ENCODE measurements around the gene SPACDR.
"Not testable (repeated sequence)": the region's sequence is repeated elsewhere in the genome, so short reads cannot be mapped to it uniquely, and the experiment has no call there.

The SPACDR gene

GRCh38 chr7:100464210-100464660 lies at the start of gene SPACDR:
SPACDR (minus strand) TSS chr7:100464260; CDS start chr7:100464025, 235 bp downstream.
- no peak for DNase-seq

GRCh38 chr7:100513212-100513810 lies 49.3 kb upstream of the SPACDR start:
- DNase-seq: no peak

- no peak for DNase-seq
Measured at GRCh38 chr7:100510437-100511239, 46.6 kb upstream of the SPACDR start.

- no peak for DNase-seq
Measured at GRCh38 chr7:100509231-100509630, 45.2 kb upstream of the SPACDR start.

- DNase-seq: no peak
Measured at GRCh38 chr7:100506356-100506923, 42.4 kb upstream of the SPACDR start.

- no peak for DNase-seq
Measured at GRCh38 chr7:100504887-100505611, 41.0 kb upstream of the SPACDR start.

GRCh38 chr7:100504031-100504430 lies 40.0 kb upstream of the SPACDR start:
- DNase-seq: not testable (repeated sequence)

GRCh38 chr7:100500743-100501142 lies 36.7 kb upstream of the SPACDR start:
- DNase-seq: not testable (repeated sequence)

- DNase-seq: no peak
Measured at GRCh38 chr7:100496509-100496908, 32.4 kb upstream of the SPACDR start.

- DNase-seq: peak; percentile 64
Measured at GRCh38 chr7:100493476-100494264, 29.6 kb upstream of the SPACDR start.

- DNase-seq: no peak
Measured at GRCh38 chr7:100492738-100493475, 28.8 kb upstream of the SPACDR start.

- no peak for DNase-seq
Measured at GRCh38 chr7:100491192-100491578, 27.1 kb upstream of the SPACDR start.

- no peak for DNase-seq
Measured at GRCh38 chr7:100490483-100491191, 26.6 kb upstream of the SPACDR start.

GRCh38 chr7:100489824-100490223 lies 25.8 kb upstream of the SPACDR start:
- DNase-seq: no peak

- no peak for DNase-seq
Measured at GRCh38 chr7:100489121-100489520, 25.1 kb upstream of the SPACDR start.

- no peak for DNase-seq
Measured at GRCh38 chr7:100488333-100489095, 24.5 kb upstream of the SPACDR start.

- DNase-seq: no peak
Measured at GRCh38 chr7:100486753-100487446, 22.8 kb upstream of the SPACDR start.

GRCh38 chr7:100486111-100486636 lies 22.1 kb upstream of the SPACDR start:
- DNase-seq: no peak

- DNase-seq: no peak
Measured at GRCh38 chr7:100485471-100485876, 21.4 kb upstream of the SPACDR start.

Measured in stimulated activated CD4-positive, alpha-beta T cell treated with anti-CD3 and anti-CD28 coated beads, Interleukin-4, amount 100 ng/mL, for 1 hour (primary cell).